HCT116 (cell line): ENCODE measurements around the gene MAMSTR.

Experiments used
- CTCF ChIP-seq, 3 experiments: fragments of 200-600 bp in 1 of 3; sonication (generic) in 1 of 3; IDR thresholded peaks in 2 of 3; conservative IDR thresholded peaks in 1 of 3; 2 replicates each; pipeline ENCODE4 v1.5.1; 2012 to 2017; ENCODE audit warnings: low read depth in 2 of 3, low read length in 2 of 3, antibody characterized with exemption in 1 of 3, borderline replicate concordance in 1 of 3, control low read depth in 1 of 3, mild to moderate bottlenecking in 1 of 3, mixed read lengths in 1 of 3, mixed run types in 1 of 3, moderate library complexity in 1 of 3; ENCODE audit not compliant: insufficient read depth in 1 of 3
- EGR1 ChIP-seq: IDR thresholded peaks from 2 replicates; pipeline ENCODE4 v1.6.1; 2012; ENCODE audit warnings: low read depth
- EZH2 ChIP-seq: fragments of 200-600 bp; sonication (generic); IDR thresholded peaks from 2 replicates; pipeline ENCODE4 v1.6.1; 2017; ENCODE audit warnings: antibody characterized with exemption, mixed run types
- FOSL1 ChIP-seq: IDR thresholded peaks from 2 replicates; pipeline ENCODE4 v1.6.1; 2012; ENCODE audit warnings: low read depth
- SIN3A ChIP-seq: IDR thresholded peaks from 2 replicates; pipeline ENCODE4 v1.6.1; 2012; ENCODE audit warnings: low read depth
- ZNF274 ChIP-seq: fragments of 200-500 bp; sonication (Bioruptor generic); IDR thresholded peaks from 2 replicates; pipeline ENCODE4 v1.6.1; 2014; ENCODE audit warnings: mild to moderate bottlenecking, low read depth, low read length, inconsistent platforms
- TF ChIP-seq, protein P1 (sequence below): IDR thresholded peaks from 2 replicates; pipeline ENCODE4 v1.6.1; 2012; ENCODE audit warnings: low read depth

- no peak for TF ChIP-seq EZH2
- TF ChIP-seq CTCF (IDR thresholded peaks at IDR 0.05 in 2 of 3, conservative IDR thresholded peaks at IDR 0.05 in 1 of 3; ENCODE audit: borderline replicate concordance in 1 of 3, insufficient read depth in 1 of 3, low read depth in 2 of 3, low read length in 2 of 3), result no peak
- TF ChIP-seq ZNF274, result no peak
- no peak for TF ChIP-seq SIN3A
- TF ChIP-seq, protein P1, sequence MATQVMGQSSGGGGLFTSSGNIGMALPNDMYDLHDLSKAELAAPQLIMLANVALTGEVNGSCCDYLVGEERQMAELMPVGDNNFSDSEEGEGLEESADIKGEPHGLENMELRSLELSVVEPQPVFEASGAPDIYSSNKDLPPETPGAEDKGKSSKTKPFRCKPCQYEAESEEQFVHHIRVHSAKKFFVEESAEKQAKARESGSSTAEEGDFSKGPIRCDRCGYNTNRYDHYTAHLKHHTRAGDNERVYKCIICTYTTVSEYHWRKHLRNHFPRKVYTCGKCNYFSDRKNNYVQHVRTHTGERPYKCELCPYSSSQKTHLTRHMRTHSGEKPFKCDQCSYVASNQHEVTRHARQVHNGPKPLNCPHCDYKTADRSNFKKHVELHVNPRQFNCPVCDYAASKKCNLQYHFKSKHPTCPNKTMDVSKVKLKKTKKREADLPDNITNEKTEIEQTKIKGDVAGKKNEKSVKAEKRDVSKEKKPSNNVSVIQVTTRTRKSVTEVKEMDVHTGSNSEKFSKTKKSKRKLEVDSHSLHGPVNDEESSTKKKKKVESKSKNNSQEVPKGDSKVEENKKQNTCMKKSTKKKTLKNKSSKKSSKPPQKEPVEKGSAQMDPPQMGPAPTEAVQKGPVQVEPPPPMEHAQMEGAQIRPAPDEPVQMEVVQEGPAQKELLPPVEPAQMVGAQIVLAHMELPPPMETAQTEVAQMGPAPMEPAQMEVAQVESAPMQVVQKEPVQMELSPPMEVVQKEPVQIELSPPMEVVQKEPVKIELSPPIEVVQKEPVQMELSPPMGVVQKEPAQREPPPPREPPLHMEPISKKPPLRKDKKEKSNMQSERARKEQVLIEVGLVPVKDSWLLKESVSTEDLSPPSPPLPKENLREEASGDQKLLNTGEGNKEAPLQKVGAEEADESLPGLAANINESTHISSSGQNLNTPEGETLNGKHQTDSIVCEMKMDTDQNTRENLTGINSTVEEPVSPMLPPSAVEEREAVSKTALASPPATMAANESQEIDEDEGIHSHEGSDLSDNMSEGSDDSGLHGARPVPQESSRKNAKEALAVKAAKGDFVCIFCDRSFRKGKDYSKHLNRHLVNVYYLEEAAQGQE, result no peak
- no peak for TF ChIP-seq EGR1
- TF ChIP-seq FOSL1, result no peak
Measured at GRCh38 chr19:48671446-48671995, 48.0 kb downstream of the MAMSTR start.
